DLD1 (cell line): ENCODE results near the gene ARHGAP6.

Experiments used
- in situ Hi-C: cut with HindIII; loops from 2 replicates; pipeline ENCODE4 v1.10.0; 2017; ENCODE audit warnings: low sequenced_read_pairs

ARHGAP6 gene

GRCh38 chrX:11665168-11666111 lies at the start of gene ARHGAP6:
Gene ARHGAP6, minus strand, starts transcription at chrX:11665920. Its CDS starts 1,092 bp downstream, at chrX:11664828.
- in situ Hi-C loops = no loop called here

DNA sequence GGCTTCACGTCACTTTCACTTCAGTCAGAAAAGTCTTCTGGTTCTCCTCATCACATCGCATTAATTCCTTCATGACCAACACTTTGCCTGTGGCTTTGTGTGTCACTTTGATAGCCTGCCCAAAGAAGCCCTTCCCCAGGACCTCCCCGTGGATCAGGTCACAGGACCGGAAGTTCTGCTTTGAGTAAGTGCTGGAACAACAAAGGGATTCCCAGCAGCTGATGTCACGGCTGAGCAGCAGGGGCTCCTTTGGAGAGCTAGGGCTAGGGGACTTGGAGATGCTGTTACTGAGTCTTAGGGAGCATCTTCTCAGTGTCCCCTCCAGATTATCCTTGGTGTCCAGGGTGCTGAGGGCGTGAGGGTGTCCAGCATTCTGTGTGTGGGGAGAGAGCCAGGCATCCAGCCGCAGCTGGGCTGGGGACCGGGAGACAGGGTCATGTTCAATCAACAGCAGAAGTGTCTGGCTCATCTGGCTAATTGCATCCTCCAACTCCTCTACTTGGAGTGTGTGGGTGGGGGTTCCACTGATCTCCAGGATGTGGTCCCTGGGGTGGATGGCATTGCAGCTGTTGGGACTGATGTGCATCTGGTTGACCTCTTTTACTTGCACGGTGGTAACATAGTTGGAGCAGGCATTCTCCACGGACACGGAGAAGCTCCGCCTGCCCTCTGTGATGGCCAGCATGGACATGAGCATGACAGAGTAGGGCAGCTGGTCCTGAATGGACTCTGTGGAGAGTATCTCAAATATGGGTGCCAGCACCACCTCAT lies 39.2 kb upstream of the ARHGAP6 start:
- in situ Hi-C loops = no loop called here

GRCh38 chrX:11703855-11704254 lies 38.1 kb upstream of the ARHGAP6 start:
- in situ Hi-C loops = no loop called here

GRCh38 chrX:11702965-11703631 lies 37.4 kb upstream of the ARHGAP6 start:
- in situ Hi-C loops = no loop called here

DNA sequence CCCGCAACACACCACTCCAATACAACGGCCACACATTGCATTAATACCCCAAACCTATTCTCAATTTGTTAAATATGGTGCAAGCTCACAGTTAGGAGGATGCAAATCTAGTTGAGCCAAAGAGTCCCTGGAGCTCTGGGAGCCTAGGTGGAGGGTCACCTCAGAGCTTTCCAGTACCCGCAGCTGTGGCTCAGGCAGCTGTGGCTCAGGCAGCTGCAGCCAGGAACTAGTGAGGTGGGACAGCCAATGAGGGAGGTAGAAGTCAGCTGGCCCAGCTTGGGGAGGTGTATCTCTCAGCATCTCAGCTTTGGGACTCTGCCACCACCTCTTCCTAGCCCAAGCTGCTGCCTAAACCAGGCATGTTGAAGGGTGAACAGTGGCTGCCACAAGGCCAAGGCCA lies 36.7 kb upstream of the ARHGAP6 start:
- in situ Hi-C loops = no loop called here

DNA sequence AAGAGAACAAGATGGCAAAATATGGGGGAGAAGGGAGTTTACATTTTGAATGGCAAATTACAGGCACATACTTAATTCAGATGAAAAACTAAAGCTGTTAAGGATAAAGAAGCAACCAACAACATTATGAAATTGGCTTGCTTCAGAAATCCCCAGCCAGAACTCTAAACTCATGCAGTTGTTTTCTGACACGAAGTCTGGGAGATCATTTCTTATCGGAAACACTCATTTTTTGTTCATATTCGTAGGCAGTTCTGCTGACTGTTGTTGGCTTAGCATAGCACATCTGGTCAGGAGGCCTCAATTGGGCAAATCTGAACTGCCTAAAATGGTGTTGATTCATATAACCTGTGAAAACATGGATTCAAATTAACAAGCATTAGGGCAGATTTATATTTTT lies 33.0 kb upstream of the ARHGAP6 start:
- in situ Hi-C loops = no loop called here

GRCh38 chrX:11688201-11688600 lies 22.5 kb upstream of the ARHGAP6 start:
- in situ Hi-C loops = no loop called here

DNA sequence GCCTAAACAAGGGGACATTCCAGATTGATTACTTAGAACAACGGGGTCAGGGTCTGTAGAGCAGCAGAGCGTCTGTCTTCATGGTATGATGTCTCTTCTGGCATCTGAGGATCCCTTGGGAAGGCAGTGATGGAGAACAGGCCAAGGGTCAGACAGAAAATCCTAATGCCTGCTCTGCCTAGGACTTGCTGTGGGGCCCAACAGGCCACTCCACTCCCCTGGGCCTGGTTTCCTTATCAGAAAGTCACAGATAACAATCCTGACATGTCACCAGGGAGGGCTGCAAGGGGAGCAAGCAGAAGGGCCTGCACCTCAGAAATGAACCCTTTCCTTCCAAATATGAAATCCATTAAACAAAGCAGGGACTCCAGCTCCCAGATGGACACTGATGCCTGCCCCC lies 21.4 kb upstream of the ARHGAP6 start:
- in situ Hi-C loops = no loop called here

DNA sequence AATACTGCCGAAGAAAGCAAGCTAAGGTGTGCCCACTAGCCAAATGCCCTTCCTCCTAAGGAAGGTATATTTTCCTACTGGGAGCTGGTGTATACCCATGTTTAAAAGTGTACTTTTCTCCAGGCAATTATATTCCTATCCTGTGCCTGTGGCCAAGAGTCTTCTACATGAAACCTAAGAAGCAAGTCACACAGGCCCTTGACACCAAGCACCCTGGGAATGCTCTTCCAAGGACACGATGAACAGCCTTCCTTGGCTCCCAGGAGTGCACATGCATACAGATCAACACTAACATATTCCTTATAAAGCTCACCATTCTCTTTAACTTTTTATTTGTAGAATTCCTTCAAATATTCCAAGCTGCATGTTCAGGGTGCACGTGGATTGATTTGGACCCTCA lies 17.3 kb upstream of the ARHGAP6 start:
- in situ Hi-C loops = no loop called here

GRCh38 chrX:11678158-11678557 lies 12.4 kb upstream of the ARHGAP6 start:
- in situ Hi-C loops = no loop called here

- in situ Hi-C loops = no loop called here
Measured at GRCh38 chrX:11672213-11672612, 6.5 kb upstream of the ARHGAP6 start.

DNA sequence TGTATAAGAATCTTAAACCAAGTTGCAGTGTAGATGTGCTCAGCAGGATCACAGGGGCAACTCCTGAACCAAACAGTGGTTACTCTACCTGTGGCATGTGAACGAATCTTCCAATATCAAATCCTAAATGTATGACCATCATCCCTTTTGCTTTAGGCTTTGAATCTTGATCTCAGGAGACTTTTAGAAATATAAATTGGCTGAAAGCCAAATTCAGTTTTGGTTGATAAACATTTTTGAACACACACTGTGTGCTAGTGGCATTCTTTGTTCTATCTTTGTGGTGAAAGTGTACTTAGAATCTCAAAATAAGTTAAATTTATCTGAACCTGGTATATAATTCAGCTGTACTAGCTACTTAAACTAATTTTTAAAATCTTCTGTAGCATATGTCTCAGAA lies 4.6 kb upstream of the ARHGAP6 start:
- in situ Hi-C loops = no loop called here

DNA sequence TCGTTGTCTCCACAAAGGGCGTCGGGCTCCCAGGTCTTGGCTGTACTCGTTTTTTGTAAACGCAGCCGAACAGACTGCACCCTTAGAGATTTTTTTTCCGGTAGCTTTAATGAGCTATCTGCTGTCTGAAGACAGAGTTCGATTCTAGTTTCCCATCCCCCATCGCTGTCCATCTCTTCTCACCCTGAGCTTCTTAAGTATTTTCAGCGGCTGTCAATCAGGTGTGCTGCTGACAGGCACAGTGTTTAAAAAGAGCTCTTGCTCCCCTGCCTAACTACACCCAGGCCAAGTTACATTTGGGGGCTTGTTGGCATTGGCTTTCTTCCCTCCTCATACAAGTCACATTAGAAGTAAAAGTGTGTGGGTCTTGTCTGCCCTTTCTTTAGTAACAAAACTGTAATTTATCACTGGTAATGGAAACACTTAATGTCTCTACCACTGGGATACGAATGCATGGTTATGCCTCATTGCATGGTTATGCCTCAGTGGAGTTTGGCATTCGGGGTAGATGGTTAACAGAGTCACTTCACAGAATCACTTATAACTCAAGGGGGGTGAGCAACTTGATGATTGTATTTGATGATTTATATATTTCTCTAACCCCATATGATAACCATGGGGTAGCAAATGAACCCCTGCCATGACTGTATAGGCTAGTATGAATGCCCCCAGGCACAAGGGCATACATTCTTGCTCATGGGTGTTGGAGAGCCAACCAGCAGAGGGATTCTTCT lies 1.4 kb upstream of the ARHGAP6 start:
- in situ Hi-C loops = no loop called here

GRCh38 chrX:11666164-11666563 lies 444 bp upstream of the ARHGAP6 start:
- in situ Hi-C loops = no loop called here

GRCh38 chrX:11664211-11665167 lies 1.2 kb downstream of the ARHGAP6 start:
- in situ Hi-C loops = no loop called here

- in situ Hi-C loops = no loop called here
Measured at GRCh38 chrX:11663875-11664210, 1.9 kb downstream of the ARHGAP6 start.

GRCh38 chrX:11655282-11656015 lies 10.3 kb downstream of the ARHGAP6 start:
- in situ Hi-C loops = no loop called here

GRCh38 chrX:11648705-11649519 lies 16.8 kb downstream of the ARHGAP6 start:
- in situ Hi-C loops = no loop called here
